Thoracic aorta (tissue), 2 donors: ENCODE data around the gene CITED2. TPM values are rescaled to one million over a fixed set of nuclear protein-coding genes. Genes with fewer than 3 reads are reported as not detected.
A peak's percentile ranks its signal among the peaks of the same experiment; 100 is the strongest.

Experiments used
- ATAC-seq: fragments of 150-250 bp; one replicate; pipeline ENCODE4 v1.8.0; 2017; ENCODE audit warnings: low read depth; ENCODE audit not compliant: insufficient number of reproducible peaks, low FRiP score
- DNase-seq: peaks from one replicate; pipeline ENCODE4 v3.0.0-alpha.2; 2020; ENCODE audit warnings: low spot score
- H3K27ac ChIP-seq, 2 donors: fragments of 200-600 bp; sonication (generic); 1 replicate in 1 of 2; 2 replicates in 1 of 2; pipeline ENCODE4 v1.5.1; 2016; ENCODE audit warnings: mild to moderate bottlenecking in 2 of 2, moderate library complexity in 2 of 2
- H3K27me3 ChIP-seq: fragments of 200-600 bp; sonication (generic); replicated peaks from 2 replicates; pipeline ENCODE4 v1.6.0; 2016; ENCODE audit warnings: mild to moderate bottlenecking; ENCODE audit not compliant: insufficient read depth
- H3K36me3 ChIP-seq: fragments of 200-600 bp; sonication (generic); one replicate; pipeline ENCODE4 v1.5.1; 2016
- H3K4me1 ChIP-seq, 2 donors: fragments of 200-600 bp; sonication (generic); 1 replicate in 1 of 2; 2 replicates in 1 of 2; pipeline versions ENCODE4 v1.5.1 to v1.6.0; 2016; ENCODE audit warnings: low read depth in 2 of 2, mild to moderate bottlenecking in 1 of 2; ENCODE audit not compliant: control insufficient read depth in 1 of 2
- H3K4me3 ChIP-seq: fragments of 200-600 bp; sonication (generic); 2 replicates; pipeline ENCODE4 v1.5.1; 2016; ENCODE audit warnings: mild to moderate bottlenecking
- H3K9me3 ChIP-seq: fragments of 200-600 bp; sonication (generic); 2 replicates; pipeline ENCODE4 v1.5.1; 2016
- CTCF ChIP-seq: fragments of 200-600 bp; sonication (generic); IDR thresholded peaks from one replicate; pipeline ENCODE4 v1.5.1; 2019; ENCODE audit warnings: antibody characterized with exemption
- total RNA-seq, 2 donors: library from RNA; depleted of rRNA; stranded (reverse); fragments of >200 nt; gene quantifications; one replicate each; pipeline versions ENCODE4 v1.1.0 to v1.2.3, GENCODE V29; 2016

Gene CITED2
- total RNA-seq, 2 donors from 2014 or later = 43.5 to 62.7 TPM

GRCh38 chr6:139337830-139338229 is 36.6 kb downstream of the CITED2 start:
- Histone ChIP-seq H3K9me3 (no peaks in the 10 kb centered on the region), H3K27me3 (no peaks in the 10 kb centered on the region), H3K27ac (no peak overlapping the region), H3K36me3 (no peaks in the 10 kb centered on the region), H3K4me3 (no peak overlapping the region), H3K4me1 (peaks cover 17 to 32% of the 10 kb centered on the region in 2 donors)
- DNase-seq (no peak), ATAC-seq (no peak)
- TF ChIP-seq CTCF = no peak

- DNase-seq (no peak), ATAC-seq (no peak)
- Histone ChIP-seq H3K4me3 (no peak overlapping the region), H3K27me3 (no peaks in the 10 kb centered on the region), H3K4me1 (peaks cover 17 to 32% of the 10 kb centered on the region in 2 donors), H3K27ac (no peak overlapping the region), H3K9me3 (no peaks in the 10 kb centered on the region), H3K36me3 (no peaks in the 10 kb centered on the region)
- TF ChIP-seq CTCF = no peak
Measured at GRCh38 chr6:139337001-139337400, 37.4 kb downstream of the CITED2 start.

- Histone ChIP-seq H3K36me3 (no peaks in the 10 kb centered on the region), H3K27me3 (no peaks in the 10 kb centered on the region), H3K4me3 (no peak overlapping the region), H3K4me1 (peaks cover 17 to 32% of the 10 kb centered on the region in 2 donors), H3K9me3 (no peaks in the 10 kb centered on the region), H3K27ac (peak overlapping the region in 1 of 2 donors; percentile 41)
- no peak for DNase-seq
- no peak for TF ChIP-seq CTCF
- no peak for ATAC-seq
Measured at GRCh38 chr6:139336488-139336887, 38.0 kb downstream of the CITED2 start.

- no peaks in the 10 kb centered on the region for H3K27me3 ChIP-seq
- no peak overlapping the region for H3K4me3 ChIP-seq
- H3K9me3 ChIP-seq = no peaks in the 10 kb centered on the region
- peaks cover 17 to 32% of the 10 kb centered on the region in 2 donors for H3K4me1 ChIP-seq
- TF ChIP-seq CTCF = no peak
- H3K36me3 ChIP-seq = no peaks in the 10 kb centered on the region
- DNase-seq (no peak), ATAC-seq (no peak)
- H3K27ac ChIP-seq = peak overlapping the region; percentile 72 to 76
Measured at GRCh38 chr6:139335447-139336210, 38.8 kb downstream of the CITED2 start.

- H3K4me3 ChIP-seq = peak overlapping the region; percentile 34
- H3K4me1 ChIP-seq = peaks cover 17 to 32% of the 10 kb centered on the region in 2 donors
- ATAC-seq = peak; percentile 92
- H3K9me3 ChIP-seq = no peaks in the 10 kb centered on the region
- H3K27ac ChIP-seq = peak overlapping the region; percentile 72 to 76
- no peak for TF ChIP-seq CTCF
- no peaks in the 10 kb centered on the region for H3K27me3 ChIP-seq
- no peak for DNase-seq
- H3K36me3 ChIP-seq = no peaks in the 10 kb centered on the region
Measured at GRCh38 chr6:139334806-139335446, 39.5 kb downstream of the CITED2 start.
